Neuron (in vitro differentiated cells): ENCODE data around the gene GRM4.

Experiments
- H2AFZ ChIP-seq: one replicate; pipeline ENCODE4 v1.6.1; 2013; ENCODE audit warnings: low read depth, mild to moderate bottlenecking, inconsistent platforms, low read length, moderate library complexity
- H3K27me3 ChIP-seq: one replicate; pipeline ENCODE4 v1.6.1; 2013; ENCODE audit warnings: low read length; ENCODE audit not compliant: insufficient read depth
- H3K36me3 ChIP-seq: one replicate; pipeline ENCODE4 v1.6.1; 2013; ENCODE audit warnings: low read length; ENCODE audit not compliant: insufficient read depth
- H3K4me1 ChIP-seq: one replicate; pipeline ENCODE4 v1.6.1; 2013; ENCODE audit warnings: low read length; ENCODE audit not compliant: insufficient read depth
- H3K4me3 ChIP-seq: 2 replicates; pipeline ENCODE4 v1.5.1; 2013; ENCODE audit warnings: mild to moderate bottlenecking, low read length, moderate library complexity
- H3K9me3 ChIP-seq: one replicate; pipeline ENCODE4 v1.6.1; 2013; ENCODE audit warnings: low read length

The GRM4 gene

GRCh38 chr6:34005901-34006531 lies 139.9 kb downstream of the GRM4 start:
- H3K36me3 ChIP-seq = no peaks in the 10 kb centered on the region
- no peak overlapping the region for H2AFZ ChIP-seq
- no peaks in the 10 kb centered on the region for H3K4me1 ChIP-seq
- no peaks in the 10 kb centered on the region for H3K9me3 ChIP-seq
- H3K27me3 ChIP-seq = no peaks in the 10 kb centered on the region
- H3K4me3 ChIP-seq = no peak overlapping the region

- H3K27me3 ChIP-seq = no peaks in the 10 kb centered on the region
- no peaks in the 10 kb centered on the region for H3K36me3 ChIP-seq
- H3K4me3 ChIP-seq = no peak overlapping the region
- no peak overlapping the region for H2AFZ ChIP-seq
- no peaks in the 10 kb centered on the region for H3K4me1 ChIP-seq
- H3K9me3 ChIP-seq = no peaks in the 10 kb centered on the region
Measured at GRCh38 chr6:34004706-34005105, 141.2 kb downstream of the GRM4 start.

GRCh38 chr6:34003962-34004361 lies 141.9 kb downstream of the GRM4 start:
- no peaks in the 10 kb centered on the region for H3K36me3 ChIP-seq
- H3K4me1 ChIP-seq = no peaks in the 10 kb centered on the region
- H3K27me3 ChIP-seq = no peaks in the 10 kb centered on the region
- H3K9me3 ChIP-seq = no peaks in the 10 kb centered on the region
- no peak overlapping the region for H2AFZ ChIP-seq
- H3K4me3 ChIP-seq = no peak overlapping the region

GRCh38 chr6:34001706-34002621 lies 143.9 kb downstream of the GRM4 start:
- no peaks in the 10 kb centered on the region for H3K27me3 ChIP-seq
- no peak overlapping the region for H3K4me3 ChIP-seq
- H3K36me3 ChIP-seq = no peaks in the 10 kb centered on the region
- H2AFZ ChIP-seq = no peak overlapping the region
- no peaks in the 10 kb centered on the region for H3K9me3 ChIP-seq
- H3K4me1 ChIP-seq = no peaks in the 10 kb centered on the region

GRCh38 chr6:34000281-34000680 lies 145.6 kb downstream of the GRM4 start:
- Histone ChIP-seq H2AFZ (no peak overlapping the region), H3K4me3 (no peak overlapping the region), H3K27me3 (no peaks in the 10 kb centered on the region), H3K36me3 (no peaks in the 10 kb centered on the region), H3K9me3 (no peaks in the 10 kb centered on the region), H3K4me1 (no peaks in the 10 kb centered on the region)

- no peak overlapping the region for H3K4me3 ChIP-seq
- no peaks in the 10 kb centered on the region for H3K36me3 ChIP-seq
- H3K4me1 ChIP-seq = no peaks in the 10 kb centered on the region
- H3K27me3 ChIP-seq = no peaks in the 10 kb centered on the region
- H2AFZ ChIP-seq = no peak overlapping the region
- H3K9me3 ChIP-seq = no peaks in the 10 kb centered on the region
Measured at GRCh38 chr6:33999567-33999966, 146.3 kb downstream of the GRM4 start.

- H3K4me1 ChIP-seq = no peaks in the 10 kb centered on the region
- H3K9me3 ChIP-seq = no peaks in the 10 kb centered on the region
- H2AFZ ChIP-seq = no peak overlapping the region
- H3K4me3 ChIP-seq = no peak overlapping the region
- no peaks in the 10 kb centered on the region for H3K36me3 ChIP-seq
- H3K27me3 ChIP-seq = no peaks in the 10 kb centered on the region
Measured at GRCh38 chr6:33998660-33999059, 147.2 kb downstream of the GRM4 start.

DNA sequence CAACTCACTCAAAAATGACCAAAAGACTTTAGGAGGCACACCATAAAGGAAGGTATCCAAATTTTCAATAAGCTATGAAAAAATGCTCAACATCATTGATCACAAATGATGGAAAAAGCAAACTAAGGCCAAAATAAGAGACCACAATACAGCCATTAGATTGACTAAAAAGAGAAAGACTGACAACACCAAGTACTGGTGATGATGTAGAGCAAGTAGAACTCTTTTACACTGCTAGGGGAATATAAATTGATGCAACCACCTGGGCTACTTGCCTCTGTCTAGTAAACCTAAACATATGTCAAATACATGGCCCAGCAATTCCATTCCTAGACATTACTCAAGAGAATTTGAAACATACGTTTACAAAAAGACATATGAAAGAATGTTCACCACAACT lies 148.6 kb downstream of the GRM4 start:
- H3K27me3 ChIP-seq = no peaks in the 10 kb centered on the region
- no peaks in the 10 kb centered on the region for H3K36me3 ChIP-seq
- no peak overlapping the region for H2AFZ ChIP-seq
- no peak overlapping the region for H3K4me3 ChIP-seq
- H3K9me3 ChIP-seq = no peaks in the 10 kb centered on the region
- no peaks in the 10 kb centered on the region for H3K4me1 ChIP-seq

- H2AFZ ChIP-seq = no peak overlapping the region
- no peak overlapping the region for H3K4me3 ChIP-seq
- H3K9me3 ChIP-seq = no peaks in the 10 kb centered on the region
- no peaks in the 10 kb centered on the region for H3K36me3 ChIP-seq
- H3K4me1 ChIP-seq = no peaks in the 10 kb centered on the region
- H3K27me3 ChIP-seq = no peaks in the 10 kb centered on the region
Measured at GRCh38 chr6:33996120-33996475, 149.8 kb downstream of the GRM4 start.

DNA sequence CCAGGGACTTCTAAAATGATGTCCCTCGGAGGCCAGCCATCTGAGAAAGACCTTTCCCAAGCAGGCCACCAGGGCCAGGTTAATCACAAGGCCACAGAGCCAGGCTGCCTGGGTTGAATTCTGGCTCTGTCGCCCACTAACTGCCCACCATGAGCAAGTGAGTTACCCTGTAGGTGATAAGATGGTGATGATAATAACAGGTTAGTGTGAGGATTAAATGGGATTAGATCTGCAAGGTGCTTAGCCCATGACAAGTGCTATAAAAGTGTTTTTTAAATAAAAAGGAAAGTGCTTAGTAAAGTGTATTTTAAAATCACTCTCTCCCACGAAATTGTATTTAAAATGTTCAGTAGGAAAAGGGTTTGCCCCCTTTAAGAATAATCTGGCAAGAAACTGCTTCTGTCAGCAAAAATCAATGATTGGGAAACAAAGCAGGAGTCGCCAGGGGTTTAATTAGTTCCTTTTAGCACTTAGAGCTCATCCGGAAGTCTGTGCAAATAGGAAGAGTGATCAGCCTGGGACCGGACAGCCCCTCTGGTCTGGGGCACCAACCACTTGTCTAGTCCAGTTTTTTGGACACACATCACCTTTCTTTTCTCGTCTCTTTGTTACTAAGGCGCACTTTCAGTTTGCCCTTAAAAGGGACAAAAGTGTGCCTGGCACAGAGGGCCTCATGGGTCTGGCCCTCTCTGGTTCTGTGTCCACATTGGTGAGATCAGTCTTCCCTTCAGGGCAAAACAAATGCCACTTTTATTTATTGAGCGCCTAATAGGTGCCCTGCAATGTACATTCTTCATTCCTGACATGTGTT lies 150.4 kb downstream of the GRM4 start:
- Histone ChIP-seq H3K4me1 (no peaks in the 10 kb centered on the region), H2AFZ (no peak overlapping the region), H3K4me3 (no peak overlapping the region), H3K36me3 (no peaks in the 10 kb centered on the region), H3K9me3 (no peaks in the 10 kb centered on the region), H3K27me3 (no peaks in the 10 kb centered on the region)

DNA sequence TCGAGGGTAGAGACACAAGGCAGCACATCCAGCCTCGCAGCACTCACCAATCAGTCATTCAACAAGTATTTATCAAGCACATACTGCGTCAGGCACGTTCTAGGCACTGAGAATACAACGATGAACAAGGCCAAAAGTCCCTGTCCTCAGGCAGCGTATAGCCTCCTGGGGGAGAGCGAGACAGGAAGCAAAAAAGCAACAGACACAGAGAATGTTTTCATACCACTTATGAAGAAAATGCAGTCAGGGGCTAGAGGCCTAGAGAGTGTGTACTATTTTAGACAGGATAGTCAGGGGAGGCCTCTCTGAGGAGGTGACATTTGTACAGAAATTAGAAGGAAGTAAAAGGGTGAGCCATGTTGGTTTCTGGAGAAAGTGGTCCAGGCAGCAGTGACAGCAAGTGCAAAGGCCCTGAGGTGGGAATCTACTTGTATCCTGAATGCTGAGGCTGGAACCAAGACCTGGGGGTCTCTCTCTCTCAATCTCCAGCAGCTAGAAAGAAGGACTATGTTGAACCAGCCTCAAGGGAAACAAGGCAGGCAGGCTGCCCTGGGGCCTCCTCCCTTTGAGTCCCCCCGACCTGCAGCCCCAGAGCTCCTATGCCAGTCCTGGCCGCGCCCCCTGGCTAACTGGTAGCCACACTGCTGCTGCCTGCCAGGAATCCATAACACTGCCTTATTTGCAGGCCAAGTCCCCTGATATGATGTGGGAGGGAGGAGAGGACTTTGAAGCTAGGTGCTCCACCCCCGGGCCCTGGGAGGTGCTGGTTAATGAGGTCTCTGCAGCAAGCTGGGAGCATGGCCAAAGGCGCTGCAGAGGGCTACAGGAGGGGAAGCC lies 151.2 kb downstream of the GRM4 start:
- Histone ChIP-seq H3K4me3 (no peak overlapping the region), H3K4me1 (no peaks in the 10 kb centered on the region), H2AFZ (no peak overlapping the region), H3K27me3 (no peaks in the 10 kb centered on the region), H3K9me3 (no peaks in the 10 kb centered on the region), H3K36me3 (no peaks in the 10 kb centered on the region)

DNA sequence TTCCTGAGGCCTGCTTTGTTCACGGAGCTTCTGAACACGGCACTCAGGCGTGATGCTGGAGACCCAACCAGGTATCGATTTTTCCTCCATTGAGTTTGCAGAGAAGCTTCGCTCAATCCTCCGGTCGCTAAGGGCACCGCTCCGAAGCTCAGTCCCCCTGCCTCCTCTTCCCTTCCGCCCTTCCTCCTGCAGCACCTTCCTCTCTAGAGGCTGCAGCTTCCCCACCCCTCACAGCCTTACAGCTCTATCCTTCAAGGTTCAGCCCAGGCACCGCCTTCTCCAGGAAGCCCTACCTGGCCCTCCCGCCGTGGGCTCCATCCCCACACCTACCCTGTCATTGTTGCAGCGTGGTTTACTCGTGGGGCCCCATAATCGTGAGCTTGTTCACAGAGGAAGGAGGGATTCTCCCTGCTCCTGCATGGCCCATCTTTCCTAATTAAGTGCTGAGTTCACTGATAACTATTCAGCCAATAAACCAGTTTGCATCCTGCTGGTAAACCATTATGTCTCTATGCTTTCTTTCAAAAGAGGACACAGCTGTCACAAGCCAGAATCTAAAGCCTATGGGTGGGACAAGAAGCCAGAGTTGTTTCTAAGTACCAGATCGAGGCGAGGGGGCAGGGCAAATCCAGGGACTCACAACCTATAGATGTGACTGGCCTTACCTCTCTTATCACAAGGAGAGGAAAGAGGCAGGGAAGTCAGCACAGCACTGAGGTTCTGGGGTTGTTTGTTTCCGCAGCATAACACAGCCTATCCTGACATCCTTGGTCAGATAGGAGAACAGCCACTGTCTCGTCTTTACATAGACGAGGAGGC lies 152.0 kb downstream of the GRM4 start:
- H3K27me3 ChIP-seq = no peaks in the 10 kb centered on the region
- H3K4me1 ChIP-seq = no peaks in the 10 kb centered on the region
- no peak overlapping the region for H2AFZ ChIP-seq
- no peaks in the 10 kb centered on the region for H3K9me3 ChIP-seq
- no peaks in the 10 kb centered on the region for H3K36me3 ChIP-seq
- H3K4me3 ChIP-seq = no peak overlapping the region
